Measurements from ENCODE around the gene MAP6.

Gene MAP6

DNA sequence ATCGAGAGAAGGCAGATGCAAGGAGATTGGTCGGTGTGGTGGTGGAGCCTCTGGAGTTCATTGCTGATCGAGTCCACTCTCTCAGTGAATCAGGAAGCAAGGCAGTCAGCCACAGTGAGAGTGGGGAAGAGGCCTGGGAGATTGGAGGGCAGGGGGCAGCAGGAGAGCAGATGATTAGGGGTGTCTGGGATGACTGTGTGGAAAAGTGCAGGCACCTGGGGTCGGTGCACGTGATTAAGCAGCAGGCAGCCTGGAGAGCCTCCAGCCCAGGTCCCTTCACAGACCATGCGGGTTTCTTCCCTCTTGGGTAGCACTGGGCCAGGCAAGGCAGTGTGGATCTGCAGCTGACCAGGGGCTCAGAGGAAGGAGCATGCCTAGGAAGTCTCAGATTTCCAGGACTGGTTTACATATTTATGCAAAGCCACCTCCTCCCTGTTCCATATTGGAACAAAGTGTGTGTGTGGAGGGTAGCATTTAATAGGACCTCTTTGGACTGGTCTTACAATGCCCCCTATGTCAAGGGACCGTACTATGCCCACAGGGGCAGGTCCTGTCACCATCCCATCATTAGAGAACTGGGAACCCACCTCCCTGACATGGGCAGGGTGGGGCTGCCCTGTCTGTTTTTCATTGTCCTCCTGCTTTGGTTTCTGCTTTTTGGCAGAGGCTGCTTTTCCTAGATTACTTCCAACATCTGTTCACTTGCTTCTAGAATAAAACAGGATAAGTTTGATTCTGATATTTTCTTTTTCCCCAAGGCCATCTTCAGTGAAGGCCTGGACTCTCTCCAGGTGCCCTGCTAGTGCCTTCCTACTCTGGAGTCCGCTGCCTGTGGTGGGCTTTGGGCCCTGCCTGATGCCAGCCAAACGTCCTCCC, 129.1 kb downstream of the MAP6 start:
- no peak overlapping the region for H3K4me3 ChIP-seq (ENCODE audit: low read length)
- TF ChIP-seq ZNF274 (IDR thresholded peaks at IDR 0.05; ENCODE audit: low read depth, low read length), result no peak

DNA sequence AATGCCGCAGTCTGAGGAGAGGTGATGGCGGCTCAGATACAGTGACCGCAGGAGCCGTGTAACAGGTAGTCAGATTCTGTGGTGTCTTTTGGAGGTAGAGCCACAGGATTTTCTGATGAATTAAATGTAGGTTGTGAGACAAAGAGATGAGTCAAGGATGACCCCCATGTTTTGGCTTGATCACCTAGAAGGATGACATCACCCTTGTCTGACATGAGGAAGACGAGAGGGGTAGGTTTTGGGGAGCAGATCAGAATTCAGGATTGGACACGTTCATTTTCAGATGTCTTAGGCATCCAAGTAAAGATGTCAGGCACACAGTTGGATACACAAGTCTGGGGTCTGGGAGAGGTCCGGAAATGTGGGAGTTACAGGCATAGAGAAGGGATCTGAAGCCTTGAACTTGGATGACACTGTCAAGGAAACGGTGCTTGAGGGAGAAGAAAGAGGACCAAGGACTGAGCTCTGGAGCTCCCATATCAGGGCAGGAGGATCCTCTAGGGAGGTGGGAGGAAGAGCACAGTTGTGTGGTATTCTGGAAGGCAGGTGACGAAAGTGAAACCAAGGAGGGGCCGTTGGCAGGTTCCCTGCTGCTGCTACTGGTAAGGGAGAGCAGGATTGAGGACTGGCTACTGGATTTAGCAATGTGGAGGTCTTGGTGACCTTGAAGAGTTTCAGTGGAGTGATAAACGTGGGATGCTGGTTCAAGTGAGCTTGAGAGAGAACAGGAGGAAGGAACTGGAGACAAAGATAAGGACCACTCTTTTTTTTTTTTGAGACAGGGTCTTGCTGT, 130.5 kb downstream of the MAP6 start:
- TF ChIP-seq ZNF274 (IDR thresholded peaks at IDR 0.05; ENCODE audit: low read depth, low read length), result no peak
- H3K4me3 ChIP-seq (ENCODE audit: low read length), result no peak overlapping the region

DNA sequence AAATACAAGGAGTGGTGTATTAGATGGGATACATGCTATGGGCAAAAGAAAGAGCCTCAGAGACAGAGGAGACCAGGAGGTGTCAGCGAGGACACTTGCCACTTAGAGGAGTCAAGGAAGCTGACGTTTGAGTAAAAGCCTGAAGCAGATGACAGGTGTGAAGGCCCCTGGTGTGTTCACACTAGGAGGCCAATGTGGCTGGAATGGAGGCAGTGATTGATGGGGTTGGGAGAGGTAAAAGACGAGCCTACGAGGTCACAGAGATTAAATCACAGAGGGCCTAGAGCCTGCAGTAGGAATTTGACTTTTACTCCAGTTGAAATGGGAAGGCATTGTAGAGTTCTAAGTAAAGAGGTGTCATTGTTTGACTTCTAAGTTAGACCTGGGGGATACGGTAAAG, 131.1 kb downstream of the MAP6 start:
- H3K4me3 ChIP-seq (ENCODE audit: low read length), result no peak overlapping the region

More for the DNA sequence above, 131.1 kb downstream of the MAP6 start:
- no peak for TF ChIP-seq ZNF274 (IDR thresholded peaks at IDR 0.05; ENCODE audit: low read depth, low read length)
